NCI-H774 (cell line): ENCODE measurements around the gene EDRF1.
"Not testable (repeated sequence)": the region's sequence is repeated elsewhere in the genome, so short reads cannot be mapped to it uniquely, and the experiment has no call there.

Experiments used
- DNase-seq: peaks from one replicate; lab custom pipeline; 2025; lab: John Stamatoyannopoulos, UW

EDRF1 gene, protein sequence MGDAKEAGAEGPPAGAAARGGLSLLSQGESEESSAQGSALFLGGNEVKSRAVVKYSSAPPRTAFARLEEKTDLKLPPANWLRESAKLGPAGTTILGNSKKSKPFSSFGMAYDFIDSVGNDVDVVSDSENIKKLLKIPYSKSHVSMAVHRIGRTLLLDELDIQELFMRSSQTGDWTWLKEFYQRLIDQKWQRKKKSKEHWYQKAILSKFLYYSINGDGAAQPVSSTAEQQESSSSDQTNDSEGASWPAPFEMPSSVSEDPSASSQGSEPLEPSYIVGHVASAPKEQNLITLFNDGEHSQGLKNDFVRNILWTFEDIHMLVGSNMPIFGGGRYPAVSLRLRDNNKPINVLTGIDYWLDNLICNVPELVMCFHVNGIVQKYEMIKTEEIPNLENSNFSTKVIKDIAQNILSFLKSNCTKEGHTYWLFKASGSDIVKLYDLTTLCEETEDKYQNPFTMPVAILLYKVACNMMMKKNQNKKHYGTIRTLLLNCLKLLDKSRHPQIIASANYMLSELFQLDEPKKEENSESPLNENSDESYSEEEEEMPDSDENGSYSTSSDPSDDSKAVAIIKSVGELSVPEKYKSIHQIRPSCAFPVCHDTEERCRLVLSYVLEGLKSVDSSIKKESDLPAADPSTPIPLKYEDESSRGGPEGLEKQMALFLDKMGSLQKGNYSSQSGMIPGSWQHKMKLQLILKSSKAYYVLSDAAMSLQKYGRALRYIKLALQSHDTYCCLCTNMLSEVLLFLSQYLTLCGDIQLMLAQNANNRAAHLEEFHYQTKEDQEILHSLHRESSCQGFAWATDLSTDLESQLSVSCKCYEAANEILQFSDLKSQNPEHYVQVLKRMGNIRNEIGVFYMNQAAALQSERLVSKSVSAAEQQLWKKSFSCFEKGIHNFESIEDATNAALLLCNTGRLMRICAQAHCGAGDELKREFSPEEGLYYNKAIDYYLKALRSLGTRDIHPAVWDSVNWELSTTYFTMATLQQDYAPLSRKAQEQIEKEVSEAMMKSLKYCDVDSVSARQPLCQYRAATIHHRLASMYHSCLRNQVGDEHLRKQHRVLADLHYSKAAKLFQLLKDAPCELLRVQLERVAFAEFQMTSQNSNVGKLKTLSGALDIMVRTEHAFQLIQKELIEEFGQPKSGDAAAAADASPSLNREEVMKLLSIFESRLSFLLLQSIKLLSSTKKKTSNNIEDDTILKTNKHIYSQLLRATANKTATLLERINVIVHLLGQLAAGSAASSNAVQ

DNA sequence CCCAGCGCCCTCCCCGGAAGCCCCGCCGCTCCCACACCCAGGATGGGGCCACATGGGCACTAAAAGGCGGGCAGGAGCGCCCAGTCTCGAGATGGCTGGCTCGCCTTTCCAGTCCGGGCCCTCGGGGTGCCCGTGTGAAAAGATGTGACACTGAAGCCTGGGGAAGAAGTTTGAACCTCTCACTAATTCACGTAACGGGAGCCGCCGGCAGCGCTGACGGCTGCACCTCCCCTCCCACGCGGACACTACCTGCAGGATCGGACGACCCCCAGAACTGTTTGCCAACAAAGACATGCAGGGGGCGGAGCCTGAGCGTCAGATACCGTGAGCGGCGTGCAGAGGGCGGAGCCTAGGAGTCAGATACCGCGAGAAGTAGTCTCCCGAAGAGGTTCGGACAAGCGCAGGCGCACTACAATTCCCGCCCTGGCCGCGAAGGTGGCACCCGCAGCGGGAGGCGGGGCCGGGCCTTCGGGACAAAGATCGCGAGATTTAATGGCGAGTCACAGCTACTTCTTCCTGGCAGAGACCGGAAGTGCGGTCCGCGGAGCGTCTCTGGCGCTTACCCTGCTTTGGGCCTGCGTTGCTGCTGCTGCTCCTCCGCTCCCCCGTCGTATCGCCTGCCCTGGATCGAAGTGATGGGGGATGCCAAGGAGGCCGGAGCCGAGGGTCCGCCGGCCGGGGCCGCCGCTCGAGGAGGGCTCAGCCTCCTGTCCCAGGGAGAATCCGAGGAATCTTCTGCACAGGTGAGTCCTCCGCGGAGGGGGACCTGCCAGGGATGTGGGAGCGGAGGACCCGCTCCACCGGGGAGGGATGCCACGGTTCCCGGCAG lies at the start of gene EDRF1:
Gene EDRF1, plus strand, starts transcription at position 537 of the 829 bp plus-strand sequence. Its CDS starts 99 bp downstream, at position 636.
- peak; percentile 89 for DNase-seq

DNA sequence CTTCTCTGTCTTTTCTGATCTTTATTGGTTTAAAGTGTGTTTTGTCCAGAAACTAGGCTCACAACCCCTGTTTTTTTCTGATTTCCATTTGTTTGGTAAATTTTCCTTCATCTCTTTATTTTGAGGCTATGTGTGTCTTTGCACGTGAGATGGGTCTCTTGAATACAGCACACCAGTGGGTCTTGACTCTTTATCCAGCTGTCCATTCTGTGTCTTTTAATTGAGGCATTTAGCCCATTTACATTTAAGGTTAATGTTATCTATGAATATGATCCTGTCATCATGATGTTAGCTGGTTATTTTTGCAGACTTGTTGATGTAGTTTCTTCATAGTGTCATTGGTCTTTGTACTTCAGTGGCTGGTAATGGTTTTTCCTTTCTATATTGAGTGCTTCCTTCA lies 46.6 kb upstream of the EDRF1 start:
- DNase-seq, result no peak

DNA sequence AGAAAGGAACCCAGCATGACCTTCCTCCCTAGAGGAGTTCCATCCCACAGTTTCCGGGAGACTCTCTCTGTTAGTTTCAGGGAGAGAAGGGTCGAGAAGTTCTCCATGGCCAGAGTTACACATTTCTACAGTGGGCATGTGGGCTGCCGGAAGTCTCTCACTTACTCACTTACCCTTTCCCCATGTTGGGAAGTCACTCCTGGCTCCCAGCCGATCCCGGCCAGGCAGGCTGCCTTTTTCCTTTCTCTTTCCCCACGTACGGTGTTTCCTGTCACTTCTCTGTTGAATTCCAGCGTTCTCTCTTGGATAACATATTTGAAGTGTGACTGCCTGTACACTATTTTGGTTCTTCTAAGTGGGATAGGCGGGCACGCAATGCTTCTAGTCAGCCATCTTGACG lies 40.1 kb upstream of the EDRF1 start:
- DNase-seq, result no peak

DNA sequence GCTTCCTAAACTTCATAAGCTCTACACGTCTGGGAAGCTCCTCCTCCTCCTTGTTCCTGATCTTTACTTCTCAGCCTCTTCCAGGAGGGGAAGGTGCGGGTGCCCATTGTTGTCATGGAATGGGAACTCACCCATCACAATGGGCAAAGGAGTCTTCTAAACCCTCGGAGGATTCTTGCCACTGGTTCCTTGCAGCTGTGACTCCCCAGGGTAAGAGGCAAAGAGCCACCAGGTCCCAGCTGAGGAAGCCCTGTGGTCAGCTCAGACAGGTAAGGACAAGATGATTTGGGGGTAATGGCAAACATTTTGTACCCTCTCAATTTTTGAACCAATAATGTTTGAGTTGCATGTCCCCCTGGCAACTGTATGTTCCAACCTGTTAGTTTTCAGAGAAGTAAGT lies 36.4 kb upstream of the EDRF1 start, which contains the start of gene TEX36:
Gene TEX36, minus strand, starts transcription at position 101 of the 400 bp plus-strand sequence. CDS start 174 bp downstream, outside the sequence.
- DNase-seq, result no peak

DNA sequence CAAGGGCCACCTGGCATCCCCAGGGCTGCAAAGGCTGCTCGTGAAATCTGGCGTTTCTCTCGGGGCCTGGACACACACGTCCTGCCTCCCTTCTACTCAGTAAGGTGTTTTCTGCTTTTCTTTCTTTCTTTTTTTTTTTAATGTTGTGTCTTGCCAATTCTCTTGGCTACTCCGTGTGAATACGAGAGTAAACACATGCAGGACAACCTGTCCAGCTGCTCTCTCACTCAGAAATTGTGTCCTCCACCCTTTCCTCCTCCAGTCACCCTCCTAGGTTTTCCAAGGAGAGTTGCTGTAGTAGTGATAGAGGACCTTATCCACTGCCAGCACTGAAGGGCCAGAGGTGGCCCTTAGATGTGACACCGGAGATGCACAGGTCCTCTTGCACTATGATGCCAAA lies 35.7 kb upstream of the EDRF1 start:
- no peak for DNase-seq

DNA sequence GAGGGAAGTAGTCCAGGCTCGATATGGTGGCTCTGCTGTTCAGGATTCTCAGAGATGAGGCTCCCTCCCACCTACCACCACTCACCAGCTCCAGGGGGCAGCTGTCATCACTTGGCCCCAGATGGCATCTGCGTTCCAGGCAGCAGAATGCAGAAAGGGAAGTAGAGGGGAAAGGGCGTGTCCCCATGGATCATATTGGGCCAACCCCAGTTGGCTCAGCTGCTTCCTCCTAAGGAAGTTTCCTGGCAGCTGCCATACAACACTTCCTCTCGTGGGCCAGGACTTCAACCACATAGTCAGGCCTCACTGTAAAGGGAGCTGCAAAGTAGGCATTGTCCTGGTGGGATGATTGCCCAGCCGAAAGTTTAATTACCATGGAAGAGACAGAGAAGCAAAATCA lies 34.9 kb upstream of the EDRF1 start:
- no peak for DNase-seq

DNA sequence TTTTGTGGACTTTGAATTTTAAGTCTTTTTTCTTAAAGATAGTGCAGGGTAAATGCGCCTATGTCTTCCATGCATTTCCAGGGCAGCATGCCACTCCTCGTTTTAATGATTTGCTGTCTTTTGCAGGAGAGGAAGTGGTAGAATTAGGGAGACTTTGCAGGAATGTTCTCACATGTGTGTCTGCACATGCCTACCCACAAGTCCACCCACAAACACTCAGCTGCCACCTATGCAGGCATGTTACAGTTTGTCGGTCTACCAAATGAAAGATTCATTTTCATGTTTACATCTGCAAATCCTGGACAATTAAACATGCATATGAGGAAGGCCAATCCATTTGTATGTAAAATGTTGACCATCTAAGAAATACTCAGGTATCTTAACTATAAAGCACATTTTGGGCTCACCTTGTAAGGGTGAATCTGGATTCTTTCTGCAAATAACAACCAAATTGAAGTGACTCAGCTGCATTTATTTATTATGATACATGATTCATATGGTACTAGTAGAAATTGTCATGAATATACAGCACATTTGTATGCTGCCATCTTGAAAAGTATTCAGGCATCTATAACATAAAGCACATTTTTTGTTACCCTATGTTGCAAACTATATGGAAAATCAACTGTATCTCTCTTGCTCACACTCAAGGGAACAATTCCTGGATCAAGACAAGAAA lies 31.9 kb upstream of the EDRF1 start:
- DNase-seq, result no peak

DNA sequence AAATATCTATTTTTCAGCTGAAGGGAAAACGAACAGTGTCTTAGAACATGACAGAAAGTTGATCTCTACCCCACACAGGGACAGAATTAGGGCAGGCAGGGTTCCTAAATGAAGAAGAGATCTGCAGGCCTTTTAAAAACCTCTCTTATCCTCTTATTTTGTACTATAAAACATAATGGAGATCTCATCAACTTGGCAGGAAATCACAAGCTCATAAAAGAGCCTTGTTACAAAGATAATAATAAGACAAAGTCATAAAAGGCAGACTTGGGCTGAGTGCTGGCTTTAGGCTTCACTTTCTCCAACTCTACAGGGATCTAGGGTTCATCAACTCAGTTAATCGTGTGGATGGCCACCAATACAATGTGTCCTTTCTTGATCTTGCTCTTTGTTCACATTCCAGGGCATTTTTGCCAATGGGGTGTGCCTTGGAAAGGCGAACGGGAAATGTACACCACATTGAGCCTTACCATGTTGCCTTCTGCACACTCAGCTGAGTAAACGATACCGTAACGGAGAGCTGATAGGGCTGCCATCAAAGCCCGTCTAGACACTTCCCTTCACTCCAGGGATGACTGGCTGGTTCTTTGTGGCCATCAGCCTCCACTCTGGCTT lies 29.4 kb upstream of the EDRF1 start:
- DNase-seq, result no peak

DNA sequence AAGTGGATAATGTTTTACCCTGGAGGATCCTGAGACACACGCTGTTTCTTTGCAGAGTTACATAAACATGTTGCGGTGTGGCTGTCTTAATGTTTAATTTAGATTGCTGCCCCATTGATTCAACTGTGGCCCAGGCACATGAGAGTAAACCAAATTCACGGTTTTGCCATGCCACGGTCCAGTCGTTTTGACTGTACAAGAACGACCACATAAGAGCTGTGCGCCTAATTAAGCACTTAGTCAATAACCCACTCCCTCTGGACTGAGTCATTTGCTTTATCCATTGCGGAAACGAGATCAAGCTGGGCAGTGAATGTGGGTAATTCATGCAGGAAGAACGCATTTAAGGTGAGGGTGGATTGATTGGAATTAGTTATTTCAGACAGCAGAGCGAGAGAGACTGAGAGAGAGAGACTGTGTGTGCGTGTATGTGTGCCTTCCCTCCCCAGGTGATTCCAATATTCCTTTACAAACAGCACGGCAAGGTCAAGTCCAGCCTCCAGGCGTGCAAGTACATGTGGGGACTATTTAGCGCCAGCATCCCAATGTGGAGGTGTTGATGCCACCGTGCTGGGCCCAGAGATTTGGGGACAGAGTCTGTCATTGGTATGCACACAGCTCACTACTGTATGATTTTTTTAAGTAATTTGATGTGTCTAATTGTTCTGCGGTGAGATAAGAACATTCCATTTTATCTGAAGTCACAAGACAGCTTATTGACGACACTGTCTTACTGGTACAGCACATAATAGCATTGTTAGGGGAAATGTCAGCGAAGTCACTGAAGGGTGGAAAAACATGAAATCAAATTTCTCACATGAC lies 28.1 kb upstream of the EDRF1 start:
- DNase-seq, result no peak

DNA sequence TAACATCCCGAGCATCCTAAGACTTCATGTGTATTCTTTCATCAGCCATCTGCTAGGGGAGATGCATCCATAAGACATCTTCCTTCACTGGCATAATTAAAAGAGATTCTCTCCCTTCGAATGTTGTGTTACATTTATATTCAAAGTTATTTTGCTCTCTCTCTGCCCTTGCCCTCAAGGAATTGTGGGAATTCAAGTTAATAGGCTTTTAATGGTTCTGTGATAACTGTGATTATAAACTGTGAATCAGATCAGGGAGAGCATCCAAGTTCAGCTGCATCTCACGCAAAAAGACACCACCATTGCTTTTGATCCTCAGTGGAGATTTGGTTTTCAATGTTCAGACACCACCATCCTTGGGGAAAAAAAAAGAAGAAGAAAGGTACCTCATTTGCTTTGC lies 27.3 kb upstream of the EDRF1 start:
- DNase-seq, result no peak

DNA sequence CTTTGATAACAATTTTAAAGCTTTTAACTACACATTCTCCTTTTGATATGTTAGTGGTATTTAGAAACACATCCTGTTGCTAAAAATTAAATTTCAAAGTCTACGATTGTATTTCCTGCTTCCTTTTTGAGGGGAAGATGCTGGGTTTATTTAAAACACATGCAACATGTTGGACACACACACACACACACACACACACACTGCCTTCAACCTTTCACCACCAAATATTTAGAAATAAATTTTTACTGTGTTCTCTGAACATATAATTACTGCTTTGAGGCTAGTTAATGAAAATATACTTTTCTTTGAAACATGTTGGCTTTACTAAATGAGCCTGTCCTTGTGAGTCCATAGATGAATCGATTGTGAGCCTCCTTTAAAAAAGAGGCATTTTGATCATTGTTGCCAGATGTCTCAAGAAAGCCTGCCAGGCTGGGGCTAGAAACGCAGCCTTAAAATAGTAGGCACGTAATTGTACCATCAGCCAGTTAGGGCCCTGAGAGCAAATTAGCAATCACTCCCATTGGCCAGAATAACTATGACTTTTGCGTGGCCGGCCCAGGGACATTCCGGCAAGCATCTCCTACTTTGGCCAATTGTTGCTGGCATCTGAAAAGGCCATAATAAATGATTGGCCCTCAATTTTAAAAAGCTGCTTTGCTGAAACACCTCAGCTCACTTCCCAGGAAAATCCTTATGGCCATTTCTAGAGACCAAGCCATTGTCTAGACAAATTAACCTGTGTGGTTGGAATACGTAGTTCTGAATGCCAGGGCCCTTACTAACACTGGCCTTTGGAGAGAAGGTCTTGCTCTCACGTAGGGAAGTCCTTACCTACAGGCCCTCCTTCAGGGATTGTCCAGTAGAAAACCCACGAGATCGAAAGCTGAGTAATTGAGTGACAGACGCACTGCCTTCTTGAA lies 26.6 kb upstream of the EDRF1 start:
- DNase-seq, result no peak

DNA sequence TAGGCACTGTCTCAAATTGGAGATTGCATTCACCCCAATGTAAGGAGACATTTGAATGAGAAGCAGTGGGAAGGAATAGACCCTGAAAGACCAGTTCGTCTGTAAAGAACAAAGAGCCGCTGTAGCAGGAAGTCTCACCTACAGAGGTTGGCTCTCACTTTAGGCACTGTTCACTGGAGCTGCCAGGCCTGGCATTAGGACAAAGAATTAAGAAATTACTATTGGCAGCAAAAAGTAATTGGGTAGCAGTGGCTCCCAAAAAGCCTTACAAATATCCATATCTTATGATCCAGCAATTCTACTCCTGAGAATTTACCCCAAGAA lies 26.0 kb upstream of the EDRF1 start:
- DNase-seq, result no peak

DNA sequence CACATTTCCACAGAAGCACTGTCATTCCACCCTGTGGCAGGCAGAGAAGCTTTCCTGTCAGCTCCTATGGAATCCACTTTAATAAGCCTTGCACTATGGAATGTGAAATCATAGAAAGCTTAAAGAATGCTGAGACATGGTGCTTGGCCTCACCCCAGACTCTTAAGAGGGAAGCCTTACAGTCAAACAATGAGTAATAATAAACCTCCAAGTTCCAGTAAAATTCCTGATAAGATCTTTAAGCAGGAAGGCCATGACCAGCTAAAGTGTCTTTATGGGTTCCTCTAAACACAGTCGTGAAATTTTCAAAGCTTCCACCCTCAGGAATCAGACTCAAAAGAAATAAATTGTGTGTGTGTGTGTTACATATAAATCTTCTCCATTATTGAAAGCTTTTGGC lies 24.6 kb upstream of the EDRF1 start:
- DNase-seq, result no peak

DNA sequence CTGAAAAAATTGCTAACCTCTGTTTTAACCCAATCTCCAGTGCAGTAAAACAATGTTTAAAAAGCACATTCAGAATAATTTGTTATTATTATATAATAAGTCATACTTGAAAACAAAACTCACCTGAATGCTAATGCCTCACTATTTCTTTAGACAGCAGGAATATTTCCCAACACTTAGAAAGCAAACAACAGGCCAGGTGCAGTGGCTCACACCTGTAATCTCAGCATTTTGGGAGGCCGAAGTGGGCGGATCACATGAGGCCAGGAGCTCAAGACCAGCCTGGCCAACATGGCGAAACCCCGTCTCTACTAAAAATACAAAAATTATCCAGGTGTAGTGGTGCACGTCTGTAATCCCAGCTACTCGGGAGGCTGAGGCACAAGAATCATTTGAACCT lies 22.6 kb upstream of the EDRF1 start:
- DNase-seq, result not testable (repeated sequence)

DNA sequence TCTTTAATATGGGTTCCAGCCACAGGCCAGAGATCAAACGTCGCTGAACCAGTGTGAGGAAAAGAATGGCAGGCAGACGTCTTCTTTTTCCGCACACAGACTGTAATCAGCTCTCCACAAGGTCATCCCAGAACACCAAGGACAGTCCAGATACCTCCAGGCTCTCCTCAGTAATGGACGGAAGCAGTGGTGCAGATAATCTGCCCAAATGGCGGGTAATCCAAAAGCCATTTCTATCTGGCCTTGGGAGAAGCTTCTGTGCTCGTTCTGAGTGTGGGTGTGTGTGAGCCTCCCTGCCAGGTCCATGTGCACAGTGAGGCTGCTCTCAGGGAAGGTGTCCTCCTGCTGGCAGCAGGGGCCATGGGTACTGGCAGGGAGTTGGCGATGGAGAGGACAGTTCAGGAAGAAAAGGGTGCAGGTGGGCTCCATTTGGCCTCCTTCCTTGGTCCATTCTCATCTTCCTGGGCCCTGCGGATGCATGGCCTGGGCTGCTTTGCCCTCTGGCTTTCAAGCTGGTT lies 21.0 kb upstream of the EDRF1 start:
- no peak for DNase-seq

DNA sequence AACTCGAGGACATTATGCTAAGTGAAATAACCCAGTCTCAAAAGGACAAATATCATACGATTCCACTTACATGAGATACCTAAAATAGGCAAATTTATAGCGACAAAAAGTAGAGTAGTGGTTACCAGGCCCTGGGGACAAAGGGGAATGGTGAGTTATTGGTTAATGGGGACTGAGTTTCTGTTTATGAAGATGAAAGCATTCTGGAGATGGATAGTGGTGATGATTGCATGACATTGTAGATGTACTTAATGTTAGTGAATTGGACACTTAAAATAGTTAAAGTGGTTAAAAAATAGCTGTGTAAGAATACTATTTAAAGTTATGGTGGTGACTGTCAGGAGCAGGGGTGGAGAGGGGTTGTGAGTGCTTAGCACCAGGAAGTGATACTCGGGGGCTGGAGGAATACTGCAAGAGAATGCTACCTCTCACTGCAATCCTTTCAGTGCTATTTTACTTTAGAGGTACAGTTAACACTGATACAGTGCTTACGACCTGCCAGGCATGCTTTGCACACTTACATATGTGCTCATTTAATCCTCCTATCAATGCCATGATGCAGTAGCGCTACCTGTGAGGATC lies 19.9 kb upstream of the EDRF1 start:
- DNase-seq, result no peak

DNA sequence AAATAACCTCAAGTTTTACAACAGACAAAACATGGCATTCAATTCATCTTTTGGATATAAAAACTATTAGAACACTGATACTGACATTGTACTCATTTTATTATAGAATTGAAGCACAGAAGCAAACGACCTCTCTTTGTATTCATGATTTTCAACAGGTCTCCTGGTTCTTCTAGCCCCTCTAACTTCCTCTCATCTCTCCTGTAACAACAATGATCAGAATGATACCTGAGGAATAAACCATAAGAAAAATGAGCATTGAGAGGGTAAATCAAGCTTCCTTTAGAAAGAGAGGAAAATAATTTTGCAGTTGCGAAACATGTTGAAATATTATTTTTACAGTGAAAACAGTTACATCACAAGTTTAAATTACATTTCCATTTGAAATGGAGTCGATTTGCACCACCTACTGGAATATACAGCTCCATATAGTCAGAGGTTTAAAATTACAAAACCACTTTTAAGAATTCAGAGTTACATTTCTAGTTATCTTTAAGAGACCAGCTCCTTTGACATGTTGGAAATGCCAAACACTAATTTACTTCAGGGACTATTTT lies 19.1 kb upstream of the EDRF1 start:
- DNase-seq, result no peak
